ENCODE measurements around the gene BEND6. TPM values are rescaled to one million over a fixed set of nuclear protein-coding genes. Genes with fewer than 3 reads are reported as not detected.

The BEND6 gene
- total and polyA plus RNA-seq, 4 donors, result 2.3 to 5.5 (median 3.1) TPM

GRCh38 chr6:56949925-56950495 lies 4.9 kb upstream of the BEND6 start:
- Histone ChIP-seq H3K9me3 (ENCODE audit: control insufficient read depth, low read length) (no peaks in the 10 kb centered on the region), H3K27ac (ENCODE audit: low read depth in 1 of 2, low read length in 2 of 2) (no peak overlapping the region)
- 11 to 23% methylated on average over 1 of the region's 1 CpG for WGBS, 2 donors

DNA sequence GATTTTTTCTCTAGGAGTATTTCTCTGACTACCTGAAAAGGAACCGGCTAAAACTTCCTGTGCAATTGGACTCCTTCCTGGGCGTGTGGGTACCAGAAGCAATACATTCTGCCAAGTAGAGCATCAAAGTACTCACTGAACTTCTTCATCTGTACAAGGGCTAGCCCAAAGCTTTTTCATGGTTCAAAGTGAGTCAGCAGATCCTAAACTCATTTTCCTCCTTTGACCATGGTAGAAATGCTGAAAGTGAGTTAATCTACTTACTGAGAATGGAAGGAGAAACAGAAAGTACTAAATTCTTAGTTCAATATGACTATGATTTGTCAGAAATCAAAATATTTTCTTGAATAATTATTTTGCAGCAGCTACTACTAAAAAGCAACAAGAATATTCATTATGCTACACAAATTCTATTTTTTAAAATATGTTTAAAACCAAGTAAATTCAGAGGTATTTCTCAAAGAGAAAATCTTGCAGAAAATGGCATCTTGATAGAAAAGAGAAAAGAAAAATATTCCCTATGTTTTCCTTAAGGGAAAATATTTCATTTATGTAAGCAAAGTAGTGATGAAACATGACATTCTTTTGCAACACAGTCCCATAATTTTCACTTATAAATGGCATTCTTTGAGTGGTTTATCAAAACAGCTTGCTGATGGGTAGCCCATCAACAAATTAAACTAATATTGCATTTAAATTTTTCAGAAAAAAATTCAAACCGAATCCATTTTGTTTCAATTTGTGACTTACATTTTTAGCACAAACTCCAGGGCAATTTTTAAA lies 3.7 kb upstream of the BEND6 start:
- DNase-seq, result no peak
- Histone ChIP-seq H3K36me3 (ENCODE audit: control insufficient read depth in 1 of 2, insufficient read depth in 2 of 2, low read length in 1 of 2) (no peaks in the 10 kb centered on the region), H3K4me1 (ENCODE audit: control insufficient read depth in 1 of 2, insufficient read depth in 2 of 2, low read length in 2 of 2) (no peaks in the 10 kb centered on the region), H3K27me3 (ENCODE audit: control insufficient read depth in 1 of 2, insufficient read depth in 2 of 2, low read length in 1 of 2) (no peaks in the 10 kb centered on the region), H3K9me3 (ENCODE audit: control insufficient read depth, low read length) (no peaks in the 10 kb centered on the region), H3K4me3 (ENCODE audit: low read length in 2 of 2) (no peak overlapping the region), H3K27ac (ENCODE audit: low read depth in 1 of 2, low read length in 2 of 2) (no peak overlapping the region)
- intact Hi-C loops (cut with DNase I), result loop anchor here in 1 of 2 donors (5.0 to 10.0 kb wide), 2 partner anchors 44 to 74 kb away; no protein-coding TSS in a partner anchor
- no peak for ATAC-seq (ENCODE audit: low FRiP score)
- 34 to 48% methylated on average over 3 of the region's 3 CpGs for WGBS, 2 donors

More at GRCh38 chr6:56949925-56950495, 4.9 kb upstream of the BEND6 start:
- Histone ChIP-seq H3K4me1 (ENCODE audit: control insufficient read depth in 1 of 2, insufficient read depth in 2 of 2, low read length in 2 of 2) (no peaks in the 10 kb centered on the region), H3K27me3 (ENCODE audit: control insufficient read depth in 1 of 2, insufficient read depth in 2 of 2, low read length in 1 of 2) (no peaks in the 10 kb centered on the region), H3K4me3 (ENCODE audit: low read length in 2 of 2) (no peak overlapping the region), H3K36me3 (ENCODE audit: control insufficient read depth in 1 of 2, insufficient read depth in 2 of 2, low read length in 1 of 2) (no peaks in the 10 kb centered on the region)
- DNase-seq (no peak), ATAC-seq (ENCODE audit: low FRiP score) (no peak)
- intact Hi-C loops (cut with DNase I), result loop anchor here in 1 of 2 donors (5.0 to 10.0 kb wide), 2 partner anchors 43 to 75 kb away; no protein-coding TSS in a partner anchor

DNA sequence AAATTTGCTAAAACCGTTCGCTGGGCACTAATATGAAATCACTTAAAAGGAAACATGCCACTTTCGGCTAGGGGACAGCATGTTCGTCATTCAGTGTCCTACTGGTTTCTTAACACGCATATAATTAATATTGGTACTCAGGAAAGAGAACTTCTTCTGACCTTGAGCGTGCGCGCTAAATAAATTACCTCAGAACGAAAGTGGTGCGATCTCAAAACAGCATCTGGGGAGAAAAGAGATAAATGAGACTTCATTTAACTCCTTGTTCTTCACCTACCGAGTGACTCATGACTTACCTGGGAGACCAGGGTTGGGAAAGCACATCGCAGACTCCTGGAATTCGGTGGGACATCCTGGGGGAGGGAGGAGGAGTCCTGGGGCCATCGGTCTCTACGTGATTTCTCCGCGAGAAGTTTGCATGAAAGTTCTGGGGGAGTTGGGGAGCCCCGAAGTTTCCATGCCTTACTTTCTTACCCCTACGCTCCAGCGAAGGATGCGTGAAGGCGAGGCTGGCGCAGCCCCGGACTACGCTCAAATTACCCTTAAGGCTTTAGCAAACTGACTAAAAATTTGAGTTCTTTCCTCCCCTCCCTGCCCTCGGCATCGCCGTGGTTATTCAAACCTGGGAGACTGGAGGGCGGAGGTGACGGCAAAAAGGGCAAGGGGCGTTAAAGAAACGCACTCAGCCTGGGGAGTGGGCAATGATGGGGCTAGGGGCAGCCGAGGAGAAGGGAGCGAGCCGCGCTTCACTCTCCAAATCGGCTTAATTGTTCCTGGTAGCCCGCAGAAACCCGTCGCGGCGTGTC lies 1.1 kb upstream of the BEND6 start:
- intact Hi-C loops (cut with DNase I), result loop anchor here in 1 of 2 donors (5.0 to 10.0 kb wide), 2 partner anchors 46 to 71 kb away; no protein-coding TSS in a partner anchor
- H3K27ac ChIP-seq (ENCODE audit: low read depth in 1 of 2, low read length in 2 of 2), result no peak overlapping the region
- 2% methylated on average over 42 of the region's 42 CpGs for WGBS, 2 donors

GRCh38 chr6:56955171-56956155 lies 556 bp downstream of the BEND6 start:
- intact Hi-C loops (cut with DNase I), result loop anchor here (5.0 to 10.0 kb wide), 3 partner anchors 43 to 362 kb away; partner anchors contain the start of gene PRIM2 (in 1 of the 2)
- H3K4me3 ChIP-seq (ENCODE audit: low read length in 2 of 2), result peak overlapping the region; percentile 85
- no peak overlapping the region for H3K27ac ChIP-seq (ENCODE audit: low read depth in 1 of 2, low read length in 2 of 2)
- no peaks in the 10 kb centered on the region for H3K4me1 ChIP-seq (ENCODE audit: control insufficient read depth in 1 of 2, insufficient read depth in 2 of 2, low read length in 2 of 2)
- WGBS, 2 donors, result 1 to 2% methylated on average over 55 to 57 of the region's 57 CpGs
- H3K9me3 ChIP-seq (ENCODE audit: control insufficient read depth, low read length), result no peaks in the 10 kb centered on the region
- H3K36me3 ChIP-seq (ENCODE audit: control insufficient read depth in 1 of 2, insufficient read depth in 2 of 2, low read length in 1 of 2), result no peaks in the 10 kb centered on the region
- no peaks in the 10 kb centered on the region for H3K27me3 ChIP-seq (ENCODE audit: control insufficient read depth in 1 of 2, insufficient read depth in 2 of 2, low read length in 1 of 2)
- ATAC-seq (ENCODE audit: low FRiP score), result peak; percentile 70
- peak; percentile 90 to 95 for DNase-seq

More for the DNA sequence above, 1.1 kb upstream of the BEND6 start:
- Histone ChIP-seq H3K36me3 (ENCODE audit: control insufficient read depth in 1 of 2, insufficient read depth in 2 of 2, low read length in 1 of 2) (no peaks in the 10 kb centered on the region), H3K4me3 (ENCODE audit: low read length in 2 of 2) (peak overlapping the region; percentile 85), H3K9me3 (ENCODE audit: control insufficient read depth, low read length) (no peaks in the 10 kb centered on the region), H3K4me1 (ENCODE audit: control insufficient read depth in 1 of 2, insufficient read depth in 2 of 2, low read length in 2 of 2) (no peaks in the 10 kb centered on the region), H3K27me3 (ENCODE audit: control insufficient read depth in 1 of 2, insufficient read depth in 2 of 2, low read length in 1 of 2) (no peaks in the 10 kb centered on the region)
- DNase-seq, result peak in 1 of 2 donors; percentile 40
- ATAC-seq (ENCODE audit: low FRiP score), result no peak

DNA sequence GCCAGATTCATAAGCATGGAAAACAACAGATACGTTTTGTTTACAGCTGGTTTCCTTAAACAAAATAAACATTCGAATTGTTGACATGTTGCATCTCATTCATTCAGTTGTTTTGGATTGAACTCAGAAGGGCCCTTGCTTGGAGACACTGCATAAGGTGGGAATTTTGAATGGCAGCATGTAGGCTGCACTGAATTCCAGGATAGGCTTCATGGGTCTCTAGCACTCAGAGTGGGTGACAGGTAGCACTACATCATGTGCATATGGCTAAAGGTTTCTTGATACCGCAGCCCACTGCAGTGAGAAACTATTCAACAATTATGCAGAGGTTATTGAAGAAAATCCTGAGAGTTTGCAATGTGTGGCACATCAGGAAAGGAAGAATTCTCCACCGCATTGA lies 1.6 kb downstream of the BEND6 start:
- Histone ChIP-seq H3K9me3 (ENCODE audit: control insufficient read depth, low read length) (no peaks in the 10 kb centered on the region), H3K27me3 (ENCODE audit: control insufficient read depth in 1 of 2, insufficient read depth in 2 of 2, low read length in 1 of 2) (no peaks in the 10 kb centered on the region), H3K4me3 (ENCODE audit: low read length in 2 of 2) (no peak overlapping the region), H3K36me3 (ENCODE audit: control insufficient read depth in 1 of 2, insufficient read depth in 2 of 2, low read length in 1 of 2) (no peaks in the 10 kb centered on the region), H3K4me1 (ENCODE audit: control insufficient read depth in 1 of 2, insufficient read depth in 2 of 2, low read length in 2 of 2) (no peaks in the 10 kb centered on the region), H3K27ac (ENCODE audit: low read depth in 1 of 2, low read length in 2 of 2) (no peak overlapping the region)
- ATAC-seq (ENCODE audit: low FRiP score) (no peak), DNase-seq (no peak)
- intact Hi-C loops (cut with DNase I), result loop anchor here (5.0 to 10.0 kb wide), 3 partner anchors 44 to 361 kb away; partner anchors contain the start of gene PRIM2 (in 1 of the 2)
- WGBS, 2 donors, result 73 to 81% methylated on average over 4 of the region's 4 CpGs

DNA sequence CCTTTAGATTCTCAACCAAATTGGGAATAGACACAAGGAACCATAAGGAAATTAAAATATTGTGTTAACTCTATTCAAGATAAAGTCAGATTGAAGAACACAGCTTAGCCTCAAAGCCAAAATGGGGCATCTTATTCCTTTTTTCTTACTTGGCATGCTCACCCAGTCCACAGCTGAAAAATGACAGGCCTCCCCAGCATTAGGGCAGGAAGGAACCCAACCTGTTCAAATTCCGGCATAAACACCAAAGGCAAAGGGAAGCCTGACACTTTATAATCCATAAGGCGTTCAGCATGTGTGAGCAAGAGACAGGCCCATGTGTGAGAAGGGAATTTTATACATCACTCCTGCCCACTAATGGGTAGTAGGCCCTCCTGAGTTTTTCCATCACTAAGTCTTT lies 2.9 kb downstream of the BEND6 start:
- ATAC-seq (ENCODE audit: low FRiP score) (no peak), DNase-seq (no peak)
- H3K36me3 ChIP-seq (ENCODE audit: control insufficient read depth in 1 of 2, insufficient read depth in 2 of 2, low read length in 1 of 2), result no peaks in the 10 kb centered on the region
- no peak overlapping the region for H3K27ac ChIP-seq (ENCODE audit: low read depth in 1 of 2, low read length in 2 of 2)
- no peaks in the 10 kb centered on the region for H3K9me3 ChIP-seq (ENCODE audit: control insufficient read depth, low read length)
- intact Hi-C loops (cut with DNase I), result loop anchor here (5.0 to 10.0 kb wide), 3 partner anchors 46 to 359 kb away; partner anchors contain the start of gene PRIM2 (in 1 of the 2)
- H3K27me3 ChIP-seq (ENCODE audit: control insufficient read depth in 1 of 2, insufficient read depth in 2 of 2, low read length in 1 of 2), result no peaks in the 10 kb centered on the region
- H3K4me3 ChIP-seq (ENCODE audit: low read length in 2 of 2), result no peak overlapping the region
- H3K4me1 ChIP-seq (ENCODE audit: control insufficient read depth in 1 of 2, insufficient read depth in 2 of 2, low read length in 2 of 2), result no peaks in the 10 kb centered on the region
- 98 to 100% methylated on average over 2 of the region's 2 CpGs for WGBS, 2 donors

GRCh38 chr6:56958481-56958880 lies 3.6 kb downstream of the BEND6 start:
- Histone ChIP-seq H3K27ac (ENCODE audit: low read depth in 1 of 2, low read length in 2 of 2) (no peak overlapping the region), H3K9me3 (ENCODE audit: control insufficient read depth, low read length) (no peaks in the 10 kb centered on the region), H3K36me3 (ENCODE audit: control insufficient read depth in 1 of 2, insufficient read depth in 2 of 2, low read length in 1 of 2) (no peaks in the 10 kb centered on the region), H3K4me3 (ENCODE audit: low read length in 2 of 2) (no peak overlapping the region), H3K27me3 (ENCODE audit: control insufficient read depth in 1 of 2, insufficient read depth in 2 of 2, low read length in 1 of 2) (no peaks in the 10 kb centered on the region), H3K4me1 (ENCODE audit: control insufficient read depth in 1 of 2, insufficient read depth in 2 of 2, low read length in 2 of 2) (no peaks in the 10 kb centered on the region)
- WGBS, 2 donors, result 81 to 83% methylated on average over 3 of the region's 3 CpGs
- intact Hi-C loops (cut with DNase I), result loop anchor here (5.0 to 10.0 kb wide), 3 partner anchors 46 to 359 kb away; partner anchors contain the start of gene PRIM2 (in 1 of the 2)
- DNase-seq (no peak), ATAC-seq (ENCODE audit: low FRiP score) (peak; percentile 2)
